H9 (cell line): ENCODE measurements around the gene RAB3GAP2. TPM values are rescaled to one million over a fixed set of nuclear protein-coding genes. Genes with fewer than 3 reads are reported as not detected.
"Not testable (repeated sequence)": the region's sequence is repeated elsewhere in the genome, so short reads cannot be mapped to it uniquely, and the experiment has no call there.

Experiments used
- DNase-seq: peaks from one replicate; pipeline ENCODE4 v3.0.0-alpha.2; 2017
- H2AFZ ChIP-seq: one replicate; pipeline ENCODE4 v1.6.1; 2013; ENCODE audit warnings: mild to moderate bottlenecking, low read length, control low read depth, moderate library complexity
- H2AK5ac ChIP-seq: 2 replicates; pipeline ENCODE4 v1.6.1; 2013; ENCODE audit warnings: low read length, control low read depth, mixed read lengths; ENCODE audit not compliant: insufficient read length
- H2BK120ac ChIP-seq: one replicate; pipeline ENCODE4 v1.6.1; 2013; ENCODE audit warnings: low read depth, mild to moderate bottlenecking, low read length, control low read depth, inconsistent platforms; ENCODE audit not compliant: poor library complexity, severe bottlenecking
- H2BK12ac ChIP-seq: 2 replicates; pipeline ENCODE4 v1.6.1; 2013; ENCODE audit warnings: low read length, control low read depth, mixed read lengths, low read depth; ENCODE audit not compliant: insufficient read length
- H2BK15ac ChIP-seq: 2 replicates; pipeline ENCODE4 v1.6.1; 2013; ENCODE audit warnings: low read depth, low read length, control low read depth
- H2BK20ac ChIP-seq: one replicate; pipeline ENCODE4 v1.6.1; 2013; ENCODE audit warnings: low read depth, mild to moderate bottlenecking, low read length, control low read depth, inconsistent platforms; ENCODE audit not compliant: poor library complexity, severe bottlenecking
- H2BK5ac ChIP-seq: 2 replicates; pipeline ENCODE4 v1.6.1; 2013; ENCODE audit warnings: low read length, control low read depth, mixed read lengths; ENCODE audit not compliant: insufficient read length
- H3K14ac ChIP-seq: 2 replicates; pipeline ENCODE4 v1.6.1; 2013; ENCODE audit warnings: low read length, control low read depth; ENCODE audit not compliant: insufficient read depth
- H3K18ac ChIP-seq: 2 replicates; pipeline ENCODE4 v1.6.1; 2013; ENCODE audit warnings: low read depth, mild to moderate bottlenecking, mixed read lengths, low read length, control low read depth; ENCODE audit not compliant: insufficient read length
- H3K23ac ChIP-seq: 2 replicates; pipeline ENCODE4 v1.6.1; 2013; ENCODE audit warnings: low read length, control low read depth, mixed read lengths, low read depth; ENCODE audit not compliant: insufficient read length
- H3K23me2 ChIP-seq: 2 replicates; pipeline ENCODE4 v1.6.1; 2013; ENCODE audit warnings: low read depth, mild to moderate bottlenecking, mixed read lengths, low read length, control low read depth; ENCODE audit not compliant: insufficient read length, poor library complexity, severe bottlenecking
- H3K27ac ChIP-seq: 2 replicates; pipeline ENCODE4 v1.5.1; 2013; ENCODE audit warnings: low read length, control low read depth, mixed read lengths, low read depth; ENCODE audit not compliant: insufficient read length
- H3K27me3 ChIP-seq: 2 replicates; pipeline ENCODE4 v1.6.1; 2013; ENCODE audit warnings: low read length, control low read depth, inconsistent platforms; ENCODE audit not compliant: insufficient read depth
- H3K4ac ChIP-seq: 2 replicates; pipeline ENCODE4 v1.6.1; 2013; ENCODE audit warnings: low read depth, mild to moderate bottlenecking, control low read depth, inconsistent platforms, low read length, moderate library complexity
- H3K4me1 ChIP-seq: 2 replicates; pipeline ENCODE4 v1.6.1; 2013; ENCODE audit warnings: low read length, control low read depth, inconsistent platforms; ENCODE audit not compliant: insufficient read depth
- H3K4me2 ChIP-seq: 2 replicates; pipeline ENCODE4 v1.6.1; 2013; ENCODE audit warnings: low read length, control low read depth, mixed read lengths; ENCODE audit not compliant: insufficient read length, insufficient read depth
- H3K56ac ChIP-seq: 2 replicates; pipeline ENCODE4 v1.6.1; 2013; ENCODE audit warnings: low read depth, mild to moderate bottlenecking, mixed read lengths, low read length, control low read depth; ENCODE audit not compliant: insufficient read length
- H3K79me1 ChIP-seq: 2 replicates; pipeline ENCODE4 v1.6.1; 2013; ENCODE audit warnings: low read depth, mild to moderate bottlenecking, moderate library complexity, low read length, control low read depth, inconsistent platforms; ENCODE audit not compliant: insufficient read depth, poor library complexity, severe bottlenecking
- H3K79me2 ChIP-seq: 2 replicates; pipeline ENCODE4 v1.6.1; 2013; ENCODE audit warnings: low read length, control low read depth, inconsistent platforms; ENCODE audit not compliant: insufficient read depth
- H3K9ac ChIP-seq: 2 replicates; pipeline ENCODE4 v1.6.1; 2013; ENCODE audit warnings: low read length, control low read depth, mixed read lengths; ENCODE audit not compliant: insufficient read length; ENCODE audit errors: extremely low read depth
- H3K9me3 ChIP-seq: one replicate; pipeline ENCODE4 v1.6.1; 2013; ENCODE audit warnings: low read depth, low read length, inconsistent platforms; ENCODE audit not compliant: control insufficient read depth
- H3T11ph ChIP-seq: one replicate; pipeline ENCODE4 v1.6.1; 2013; ENCODE audit warnings: mild to moderate bottlenecking, low read length, control low read depth, inconsistent platforms
- H4K20me1 ChIP-seq: one replicate; pipeline ENCODE4 v1.6.1; 2013; ENCODE audit not compliant: control insufficient read depth, insufficient read length, insufficient read depth
- H4K5ac ChIP-seq: 2 replicates; pipeline ENCODE4 v1.6.1; 2013; ENCODE audit warnings: low read depth, mild to moderate bottlenecking, mixed read lengths, low read length, control low read depth; ENCODE audit not compliant: insufficient read length
- H4K8ac ChIP-seq: replicated peaks from 2 replicates; pipeline ENCODE4 v1.6.1; 2013; ENCODE audit warnings: low read length, control low read depth, mixed read lengths, low read depth; ENCODE audit not compliant: insufficient read length
- H4K91ac ChIP-seq: 2 replicates; pipeline ENCODE4 v1.6.1; 2013; ENCODE audit warnings: low read depth, mild to moderate bottlenecking, moderate library complexity, mixed read lengths, low read length, control low read depth; ENCODE audit not compliant: insufficient read length
- H3K27ac Mint-ChIP-seq, 3 experiments: 2 replicates in 2 of 3; 3 replicates in 1 of 3; pipeline ENCODE4 v1.8.0; 2020 to 2021; ENCODE audit warnings: mixed read lengths in 3 of 3, mild to moderate bottlenecking in 1 of 3, moderate library complexity in 1 of 3
- H3K27me3 Mint-ChIP-seq: 2 replicates; pipeline ENCODE4 v1.8.0; 2021; ENCODE audit warnings: low read depth, mild to moderate bottlenecking, moderate library complexity, mixed read lengths
- H3K36me3 Mint-ChIP-seq, 3 experiments: 2 replicates in 2 of 3; 3 replicates in 1 of 3; pipeline ENCODE4 v1.8.0; 2020 to 2021; ENCODE audit warnings: low read depth in 3 of 3, mixed read lengths in 3 of 3; ENCODE audit not compliant: insufficient read depth in 1 of 3
- H3K4me1 Mint-ChIP-seq, 2 experiments: 2 replicates each; pipeline ENCODE4 v1.8.0; 2020; ENCODE audit warnings: mixed read lengths in 2 of 2
- H3K4me3 Mint-ChIP-seq, 2 experiments: 2 replicates in 1 of 2; 3 replicates in 1 of 2; pipeline ENCODE4 v1.8.0; 2020 to 2021; ENCODE audit warnings: mild to moderate bottlenecking in 2 of 2, mixed read lengths in 2 of 2, moderate library complexity in 1 of 2
- H3K9me3 Mint-ChIP-seq, 2 experiments: 2 replicates in 1 of 2; 3 replicates in 1 of 2; pipeline ENCODE4 v1.8.0; 2020; ENCODE audit warnings: mild to moderate bottlenecking in 2 of 2, mixed read lengths in 2 of 2, moderate library complexity in 1 of 2
- WGBS: extraction: QIAGEN DNeasy Blood & Tissue Kit; methylation state at CpG from one replicate; pipeline ENCODE4 v1.1.7; 2013; ENCODE audit warnings: missing lambda C conversion rate, low lambda C conversion rate, mixed read lengths; ENCODE audit not compliant: insufficient read length; ENCODE audit errors: extremely low coverage; 5-methylcytosine and 5-hydroxymethylcytosine counted together
- total RNA-seq: library from RNA; stranded (reverse); gene quantifications from 2 replicates; pipeline ENCODE4 v1.2.1, GENCODE V29; 2021

Gene RAB3GAP2
- total RNA-seq, 1 experiment from 2014 or later: 48.3 TPM

GRCh38 chr1:220110473-220110872 is 161.8 kb downstream of the RAB3GAP2 start:
- not testable (repeated sequence) for H2AFZ ChIP-seq, H3K23me2 ChIP-seq, H3T11ph ChIP-seq, H3K4ac ChIP-seq, H2AK5ac ChIP-seq, H3K4me1 Mint-ChIP-seq, H4K91ac ChIP-seq, H4K5ac ChIP-seq, H3K23ac ChIP-seq, H4K8ac ChIP-seq, H2BK12ac ChIP-seq, H4K20me1 ChIP-seq, H3K4me1 ChIP-seq, H2BK5ac ChIP-seq, H3K27ac ChIP-seq, H3K27me3 Mint-ChIP-seq, H3K14ac ChIP-seq, H3K27me3 ChIP-seq, H3K79me2 ChIP-seq, H3K4me2 ChIP-seq, H3K9me3 ChIP-seq, H3K79me1 ChIP-seq, DNase-seq, H3K9me3 Mint-ChIP-seq, H3K27ac Mint-ChIP-seq, H3K18ac ChIP-seq, H2BK15ac ChIP-seq, H3K9ac ChIP-seq, H3K4me3 Mint-ChIP-seq, H3K56ac ChIP-seq, H2BK20ac ChIP-seq, H2BK120ac ChIP-seq
- no CpG with 5 or more reads among the region's 6 CpGs for WGBS
- peaks cover 24 to 71% (median 68%) of the 10 kb centered on the region in 3 experiments; a peak in 6 of 7 replicates for H3K36me3 Mint-ChIP-seq
